Body of pancreas (tissue), 4 donors: ENCODE data around the gene ST6GALNAC4. TPM values are rescaled to one million over a fixed set of nuclear protein-coding genes. Genes with fewer than 3 reads are reported as not detected.

Source experiments
- ATAC-seq: fragments of 150-250 bp; one replicate; pipeline ENCODE4 v1.9.1; 2016
- DNase-seq, 4 donors: peaks; one replicate each; pipeline ENCODE4 v3.0.0-alpha.2; 2019
- H3K27ac ChIP-seq, 4 donors: fragments of 200-600 bp; sonication (generic); 1 replicate in 3 of 4; 2 replicates in 1 of 4; pipeline versions ENCODE4 v1.5.1 to v1.6.1; 2016 to 2019; ENCODE audit warnings: mild to moderate bottlenecking in 1 of 4, mixed read lengths in 1 of 4, moderate library complexity in 1 of 4
- H3K27me3 ChIP-seq, 2 donors: fragments of 200-600 bp; sonication (generic); one replicate each; pipeline ENCODE4 v1.6.0; 2016; ENCODE audit warnings: mild to moderate bottlenecking in 1 of 2
- H3K36me3 ChIP-seq, 2 donors: fragments of 200-600 bp; sonication (generic); replicated peaks in 1 of 2; 2 replicates each; pipeline ENCODE4 v1.5.1; 2016; ENCODE audit warnings: low read depth in 2 of 2; ENCODE audit not compliant: insufficient read depth in 1 of 2
- H3K4me1 ChIP-seq: fragments of 200-600 bp; sonication (generic); one replicate; pipeline ENCODE4 v1.6.0; 2016
- H3K4me3 ChIP-seq, 2 donors: fragments of 200-600 bp; sonication (generic); 1 replicate in 1 of 2; 2 replicates in 1 of 2; pipeline ENCODE4 v1.5.1; 2016 to 2019
- H3K9me3 ChIP-seq, 3 donors: fragments of 200-600 bp; sonication (generic); 1 replicate in 2 of 3; 2 replicates in 1 of 3; pipeline ENCODE4 v1.5.1; 2016
- POLR2A ChIP-seq, 3 donors: fragments of 450-650 bp; IDR thresholded peaks; one replicate each; pipeline ENCODE4 v1.6.1; 2016; ENCODE audit warnings: antibody characterized with exemption in 3 of 3, mild to moderate bottlenecking in 2 of 3
- WGBS, 2 donors: methylation state at CpG; one replicate each; pipeline ENCODE4 v1.1.5; 2017; 5-methylcytosine and 5-hydroxymethylcytosine counted together
- intact Hi-C: fragments of 100-400 bp; cut with DNase I; formaldehyde crosslinking; loops from one replicate; pipeline ENCODE4 v1.15.1; 2023
- microRNA-seq, 2 donors: library from miRNA; unstranded; fragments of <30 nt; microRNA quantifications; one replicate each; pipeline ENCODE4, GENCODE V29; 2016; ENCODE audit warnings: borderline number of aligned reads in 2 of 2, borderline replicate concordance in 2 of 2
- small RNA-seq: library from RNA; depleted of rRNA; stranded (forward); fragments of <200 nt; gene quantifications from one replicate; pipeline ENCODE3, GENCODE V24; 2016
- total RNA-seq, 2 donors: library from RNA; depleted of rRNA; stranded (reverse); fragments of >200 nt; gene quantifications; one replicate each; pipeline ENCODE4 v1.1.0, GENCODE V29; 2016
- TF ChIP-seq, protein P1 (sequence below), 7 experiments: fragments of 450-650 bp in 4 of 7; fragments of 200-600 bp in 3 of 7; sonication (generic) in 3 of 7; IDR thresholded peaks; one replicate each; pipeline ENCODE4 v1.5.1; 2016 to 2019; ENCODE audit warnings: antibody characterized with exemption in 7 of 7

ST6GALNAC4 gene
- total RNA-seq, 2 donors from 2014 or later = 36.6 to 63.8 TPM

DNA sequence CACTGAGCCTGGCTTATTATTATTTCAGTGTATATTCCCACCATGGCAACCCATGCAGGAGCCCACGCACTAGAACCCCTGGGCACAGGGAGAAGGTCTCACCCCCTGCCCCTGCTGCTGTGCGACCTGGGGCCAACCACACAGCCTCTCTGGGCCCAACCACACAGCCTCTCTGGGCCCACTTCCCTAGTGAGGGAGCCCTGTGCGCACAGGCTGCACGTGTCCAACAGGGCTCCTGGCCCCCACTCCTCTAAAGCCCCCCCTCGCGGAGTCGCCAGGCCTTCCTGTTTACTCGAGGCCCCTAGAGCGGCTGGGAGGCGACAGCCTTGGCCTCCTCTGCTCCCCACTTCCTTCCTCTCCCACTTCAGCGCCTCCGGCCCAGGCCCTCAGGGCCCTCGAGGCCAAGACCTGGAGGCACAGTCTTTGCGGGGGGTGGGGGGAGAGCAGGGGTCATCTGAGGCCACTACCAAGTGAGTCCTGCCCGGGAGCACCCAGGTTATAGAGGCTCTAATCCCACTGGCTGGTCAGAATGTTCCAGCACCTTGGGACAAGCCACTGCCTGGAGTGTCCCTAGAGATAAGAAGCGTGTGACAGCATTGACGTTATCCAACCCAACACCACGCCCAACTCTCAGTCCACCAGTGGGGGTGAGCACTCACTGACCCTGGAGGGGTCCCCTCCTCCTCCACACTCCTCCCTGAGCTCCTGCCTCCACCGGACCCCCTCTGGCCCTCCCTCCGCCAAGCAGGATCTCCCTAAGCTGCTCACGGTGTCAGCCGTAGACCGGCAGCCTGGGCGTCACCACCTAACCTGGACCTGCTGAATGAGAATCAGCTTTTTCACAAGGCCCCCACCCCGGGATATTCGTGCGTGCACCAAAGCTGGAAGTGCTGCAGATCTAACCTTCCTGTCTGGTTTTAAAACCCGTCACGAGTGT, 54.5 kb downstream of the ST6GALNAC4 start:
- DNase-seq = peak in 3 of 4 donors; percentile 34 to 79 (median 48)
- Histone ChIP-seq H3K36me3 (no peaks in the 10 kb centered on the region), H3K9me3 (no peaks in the 10 kb centered on the region), H3K4me3 (no peak overlapping the region), H3K4me1 (peaks cover 26% of the 10 kb centered on the region), H3K27me3 (no peaks in the 10 kb centered on the region), H3K27ac (peak overlapping the region in 3 of 4 donors; percentile 30 to 60 (median 46))
- intact Hi-C loops = no loop called here
- peak; percentile 31 for ATAC-seq
- WGBS, 2 donors = 55 to 66% methylated on average over 14 to 29 of the region's 29 CpGs
- TF ChIP-seq, protein P1, sequence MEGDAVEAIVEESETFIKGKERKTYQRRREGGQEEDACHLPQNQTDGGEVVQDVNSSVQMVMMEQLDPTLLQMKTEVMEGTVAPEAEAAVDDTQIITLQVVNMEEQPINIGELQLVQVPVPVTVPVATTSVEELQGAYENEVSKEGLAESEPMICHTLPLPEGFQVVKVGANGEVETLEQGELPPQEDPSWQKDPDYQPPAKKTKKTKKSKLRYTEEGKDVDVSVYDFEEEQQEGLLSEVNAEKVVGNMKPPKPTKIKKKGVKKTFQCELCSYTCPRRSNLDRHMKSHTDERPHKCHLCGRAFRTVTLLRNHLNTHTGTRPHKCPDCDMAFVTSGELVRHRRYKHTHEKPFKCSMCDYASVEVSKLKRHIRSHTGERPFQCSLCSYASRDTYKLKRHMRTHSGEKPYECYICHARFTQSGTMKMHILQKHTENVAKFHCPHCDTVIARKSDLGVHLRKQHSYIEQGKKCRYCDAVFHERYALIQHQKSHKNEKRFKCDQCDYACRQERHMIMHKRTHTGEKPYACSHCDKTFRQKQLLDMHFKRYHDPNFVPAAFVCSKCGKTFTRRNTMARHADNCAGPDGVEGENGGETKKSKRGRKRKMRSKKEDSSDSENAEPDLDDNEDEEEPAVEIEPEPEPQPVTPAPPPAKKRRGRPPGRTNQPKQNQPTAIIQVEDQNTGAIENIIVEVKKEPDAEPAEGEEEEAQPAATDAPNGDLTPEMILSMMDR (IDR thresholded peaks at IDR 0.05) = no peak
- peak in 1 of 3 donors; percentile 26 for TF ChIP-seq POLR2A (IDR thresholded peaks at IDR 0.05)

DNA sequence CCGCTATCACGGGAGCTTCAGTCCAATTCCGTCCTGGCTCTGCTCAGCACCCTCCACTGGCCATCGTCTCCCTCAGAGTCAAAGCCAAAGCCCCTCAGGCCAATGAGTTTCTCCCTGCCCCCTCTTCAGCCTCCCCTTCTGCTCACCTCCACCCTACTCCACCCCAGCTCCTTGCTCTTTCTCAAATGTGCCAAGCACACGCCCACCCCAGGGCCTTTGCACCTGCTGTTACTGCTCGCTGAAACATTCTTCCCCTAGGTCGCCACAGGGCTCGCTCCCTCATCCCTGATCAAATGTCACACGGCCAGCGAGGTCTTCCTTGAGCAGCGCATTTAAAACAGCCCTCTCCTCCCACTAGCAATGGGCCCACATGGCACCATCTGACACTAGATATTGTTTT, 56.1 kb downstream of the ST6GALNAC4 start:
- no peak overlapping the region for H3K4me3 ChIP-seq
- H3K27me3 ChIP-seq = no peaks in the 10 kb centered on the region
- no peak for TF ChIP-seq POLR2A (IDR thresholded peaks at IDR 0.05)
- TF ChIP-seq, protein P1 (IDR thresholded peaks at IDR 0.05) = no peak
- peaks cover 26% of the 10 kb centered on the region for H3K4me1 ChIP-seq
- 90 to 92% methylated on average over 11 of the region's 11 CpGs for WGBS, 2 donors
- H3K9me3 ChIP-seq = no peaks in the 10 kb centered on the region
- intact Hi-C loops = no loop called here
- DNase-seq = no peak
- peak overlapping the region in 1 of 4 donors; percentile 60 for H3K27ac ChIP-seq
- no peak for ATAC-seq
- no peaks in the 10 kb centered on the region for H3K36me3 ChIP-seq

DNA sequence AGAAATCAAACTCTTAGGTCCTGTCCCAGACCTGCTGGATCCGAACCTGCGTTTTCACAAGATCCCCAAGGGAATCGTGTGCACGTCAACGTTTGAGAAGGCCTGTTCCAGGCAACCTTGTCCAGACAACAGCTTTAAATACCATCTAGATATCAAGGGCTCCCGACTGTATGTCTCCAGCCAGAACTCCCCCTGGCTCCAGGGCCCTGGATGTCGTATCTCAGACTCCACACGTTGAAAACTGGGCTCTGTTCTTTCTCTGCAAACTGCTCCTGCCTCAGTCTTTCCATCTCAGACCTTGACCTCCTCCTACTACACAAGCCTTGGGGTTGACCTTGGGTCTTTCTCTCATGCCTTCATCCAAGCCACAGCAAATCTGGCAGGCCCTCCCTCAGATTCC, 56.6 kb downstream of the ST6GALNAC4 start:
- intact Hi-C loops = no loop called here
- Histone ChIP-seq H3K4me3 (no peak overlapping the region), H3K9me3 (no peaks in the 10 kb centered on the region), H3K27ac (peak overlapping the region in 1 of 4 donors; percentile 60), H3K36me3 (no peaks in the 10 kb centered on the region), H3K4me1 (peaks cover 26% of the 10 kb centered on the region), H3K27me3 (no peaks in the 10 kb centered on the region)
- DNase-seq (peak in 2 of 4 donors; percentile 16 to 45), ATAC-seq (peak; percentile 23)
- WGBS, 2 donors = 74 to 78% methylated on average over 8 of the region's 8 CpGs
- TF ChIP-seq POLR2A (IDR thresholded peaks at IDR 0.05) = no peak
- TF ChIP-seq, protein P1 (IDR thresholded peaks at IDR 0.05) = no peak

DNA sequence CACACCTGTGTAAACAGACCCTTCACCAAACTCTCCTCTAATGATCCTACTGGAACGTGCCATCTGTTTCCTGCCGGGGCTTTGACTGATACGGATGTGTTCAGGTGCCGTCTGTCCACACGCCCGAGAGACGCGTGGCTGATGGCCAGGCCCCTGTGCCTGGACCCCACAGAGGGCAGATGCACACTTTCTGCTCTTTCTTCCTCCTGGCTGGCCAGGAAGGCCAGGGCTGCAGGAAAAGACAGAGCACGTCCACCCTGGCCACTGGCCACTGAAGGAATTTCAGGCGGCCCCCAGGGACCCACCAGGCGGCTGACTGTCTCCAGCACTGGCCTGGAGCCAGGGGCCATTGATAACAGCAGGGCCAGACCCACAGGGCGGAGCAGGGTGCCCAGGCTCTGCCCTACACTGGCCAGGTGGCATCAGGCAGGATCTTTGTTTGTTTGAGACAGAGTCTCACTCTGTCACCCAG, 58.8 kb downstream of the ST6GALNAC4 start:
- Histone ChIP-seq H3K4me3 (no peak overlapping the region), H3K36me3 (no peaks in the 10 kb centered on the region), H3K27me3 (no peaks in the 10 kb centered on the region), H3K27ac (peak overlapping the region in 3 of 4 donors; percentile 56 to 67 (median 59)), H3K9me3 (no peaks in the 10 kb centered on the region), H3K4me1 (peaks cover 26% of the 10 kb centered on the region)
- peak; percentile 60 for ATAC-seq
- intact Hi-C loops = no loop called here
- peak; percentile 58 to 66 (median 64) for DNase-seq
- 10 to 17% methylated on average over 6 to 12 of the region's 12 CpGs for WGBS, 2 donors
- no peak for TF ChIP-seq POLR2A (IDR thresholded peaks at IDR 0.05)
- TF ChIP-seq, protein P1 (IDR thresholded peaks at IDR 0.05) = no peak

Small RNA genes within 50 kb of the gene (microRNA-seq; reads per million reads assigned to microRNA genes)
- 0 reads per million in 2 donors for gene MIR4672

Small RNA genes within 50 kb of the gene (small RNA-seq; reads per million reads assigned to genes)
- gene MIR4672 = not detected

Other genes with a start within 250 kb of the ST6GALNAC4 start
- gene CFAP157, start 210.1 kb downstream of the ST6GALNAC4 start, total RNA-seq = 1 to 10 TPM; 2.3 TPM
- gene PTRH1, start 201.4 kb downstream of the ST6GALNAC4 start, total RNA-seq = 10 to 100 TPM; 23.6 to 64.9 TPM
- under 1 TPM; under 0.01 to 0.52 TPM for gene TTC16, start 201.0 kb downstream of the ST6GALNAC4 start, total RNA-seq
- gene TOR2A, start 181.7 kb downstream of the ST6GALNAC4 start, total RNA-seq = 10 to 100 TPM in 1 of 2 donors, 1 to 10 TPM in 1; 8.3 to 14.2 TPM
- gene SH2D3C, start 138.4 kb downstream of the ST6GALNAC4 start, total RNA-seq = 1 to 10 TPM; 3.3 to 4.2 TPM
- gene CDK9, start 131.0 kb downstream of the ST6GALNAC4 start, total RNA-seq = 10 to 100 TPM; 51.4 to 58.7 TPM
- gene FPGS, start 114.2 kb downstream of the ST6GALNAC4 start, total RNA-seq = 10 to 100 TPM; 58.4 to 80.4 TPM
- gene ENG, start 62.4 kb downstream of the ST6GALNAC4 start, total RNA-seq = 10 to 100 TPM; 20.2 to 26.7 TPM
- gene AK1, start 39.4 kb downstream of the ST6GALNAC4 start, total RNA-seq = 10 to 100 TPM in 1 of 2 donors, 1 to 10 TPM in 1; 8.8 to 23.7 TPM
- gene ST6GALNAC6, start 17.4 kb downstream of the ST6GALNAC4 start, total RNA-seq = 10 to 100 TPM; 46.1 to 66.7 TPM
- gene PIP5KL1, start 13.7 kb upstream of the ST6GALNAC4 start, total RNA-seq = 1 to 10 TPM; 1.3 to 2.6 TPM
- 10 to 100 TPM; 23.3 to 39.9 TPM for gene DPM2, start 20.8 kb upstream of the ST6GALNAC4 start, total RNA-seq
- 10 to 100 TPM; 41.9 to 42.0 TPM for gene EEIG1, start 63.9 kb upstream of the ST6GALNAC4 start, total RNA-seq
- gene NAIF1, start 150.3 kb upstream of the ST6GALNAC4 start, total RNA-seq = 1 to 10 TPM; 1.3 to 4.9 TPM
- gene SLC25A25, start 151.2 kb upstream of the ST6GALNAC4 start, total RNA-seq = 10 to 100 TPM; 31.4 to 36.6 TPM
- 100 to 1,000 TPM in 1 of 2 donors, 10 to 100 TPM in 1; 55.8 to 145 TPM for gene PTGES2, start 210.7 kb upstream of the ST6GALNAC4 start, total RNA-seq
- gene LCN2, start 232.4 kb upstream of the ST6GALNAC4 start, total RNA-seq = 10 to 100 TPM in 1 of 2 donors, 1 to 10 TPM in 1; 4.9 to 24.6 TPM
- gene BBLN, start 243.2 kb upstream of the ST6GALNAC4 start, total RNA-seq = 100 to 1,000 TPM; 113 to 129 TPM